Mucosa of stomach (tissue), 1 donor: Measurements from ENCODE around the gene FUT1.
A peak's percentile ranks its signal among the peaks of the same experiment; 100 is the strongest.

Experiments used
- H3K27me3 ChIP-seq: one replicate; pipeline ENCODE4 v1.7.0; 2013; ENCODE audit warnings: mild to moderate bottlenecking, low read length; ENCODE audit not compliant: control insufficient read depth, insufficient read depth
- H3K36me3 ChIP-seq: one replicate; pipeline ENCODE4 v1.7.0; 2013; ENCODE audit warnings: low read length; ENCODE audit not compliant: control insufficient read depth, insufficient read depth
- H3K4me1 ChIP-seq: one replicate; pipeline ENCODE4 v1.7.0; 2013; ENCODE audit warnings: mild to moderate bottlenecking, low read length; ENCODE audit not compliant: control insufficient read depth, insufficient read depth
- H3K4me3 ChIP-seq: one replicate; pipeline ENCODE4 v1.7.0; 2013; ENCODE audit warnings: low read length
- H3K9ac ChIP-seq: one replicate; pipeline ENCODE4 v1.7.0; 2013; ENCODE audit warnings: mild to moderate bottlenecking, low read length, moderate library complexity
- H3K9me3 ChIP-seq: one replicate; pipeline ENCODE4 v1.7.0; 2013; ENCODE audit warnings: mild to moderate bottlenecking, low read length, moderate library complexity; ENCODE audit not compliant: control insufficient read depth
- donor health status: Pancreatic carcinoma.

Gene FUT1

GRCh38 chr19:48735031-48735615, 17.3 kb downstream of the FUT1 start:
- Histone ChIP-seq H3K9me3 (no peaks in the 10 kb centered on the region), H3K9ac (no peak overlapping the region), H3K4me3 (no peak overlapping the region), H3K4me1 (peaks cover 18% of the 10 kb centered on the region), H3K36me3 (no peaks in the 10 kb centered on the region), H3K27me3 (peaks cover 9% of the 10 kb centered on the region)

GRCh38 chr19:48734625-48735024, 17.8 kb downstream of the FUT1 start:
- Histone ChIP-seq H3K4me1 (peaks cover 13% of the 10 kb centered on the region), H3K36me3 (no peaks in the 10 kb centered on the region), H3K9ac (no peak overlapping the region), H3K27me3 (peaks cover 4% of the 10 kb centered on the region), H3K9me3 (no peaks in the 10 kb centered on the region), H3K4me3 (no peak overlapping the region)

GRCh38 chr19:48731452-48731851, 21.0 kb downstream of the FUT1 start:
- no peaks in the 10 kb centered on the region for H3K4me1 ChIP-seq
- H3K4me3 ChIP-seq: no peak overlapping the region
- no peaks in the 10 kb centered on the region for H3K27me3 ChIP-seq
- H3K36me3 ChIP-seq: no peaks in the 10 kb centered on the region
- no peak overlapping the region for H3K9ac ChIP-seq
- no peaks in the 10 kb centered on the region for H3K9me3 ChIP-seq

GRCh38 chr19:48728911-48729664, 23.4 kb downstream of the FUT1 start:
- Histone ChIP-seq H3K27me3 (no peaks in the 10 kb centered on the region), H3K9ac (no peak overlapping the region), H3K4me3 (no peak overlapping the region), H3K4me1 (no peaks in the 10 kb centered on the region), H3K36me3 (no peaks in the 10 kb centered on the region), H3K9me3 (no peaks in the 10 kb centered on the region)

GRCh38 chr19:48726556-48726955, 25.9 kb downstream of the FUT1 start:
- no peak overlapping the region for H3K4me3 ChIP-seq
- no peaks in the 10 kb centered on the region for H3K9me3 ChIP-seq
- no peaks in the 10 kb centered on the region for H3K4me1 ChIP-seq
- no peak overlapping the region for H3K9ac ChIP-seq
- no peaks in the 10 kb centered on the region for H3K27me3 ChIP-seq
- no peaks in the 10 kb centered on the region for H3K36me3 ChIP-seq

- Histone ChIP-seq H3K9me3 (no peaks in the 10 kb centered on the region), H3K36me3 (no peaks in the 10 kb centered on the region), H3K4me3 (no peak overlapping the region), H3K9ac (no peak overlapping the region), H3K4me1 (peaks cover 4% of the 10 kb centered on the region), H3K27me3 (no peaks in the 10 kb centered on the region)
Measured at GRCh38 chr19:48724796-48725753, 27.4 kb downstream of the FUT1 start.

- Histone ChIP-seq H3K27me3 (no peaks in the 10 kb centered on the region), H3K4me3 (no peak overlapping the region), H3K9ac (no peak overlapping the region), H3K36me3 (no peaks in the 10 kb centered on the region), H3K9me3 (no peaks in the 10 kb centered on the region), H3K4me1 (peaks cover 7% of the 10 kb centered on the region)
Measured at GRCh38 chr19:48722196-48722708, 30.2 kb downstream of the FUT1 start.

- H3K36me3 ChIP-seq: no peaks in the 10 kb centered on the region
- H3K27me3 ChIP-seq: no peaks in the 10 kb centered on the region
- H3K4me1 ChIP-seq: peaks cover 19% of the 10 kb centered on the region
- peak overlapping the region; percentile 50 for H3K9ac ChIP-seq
- peak overlapping the region; percentile 41 for H3K4me3 ChIP-seq
- H3K9me3 ChIP-seq: no peaks in the 10 kb centered on the region
Measured at GRCh38 chr19:48720613-48721296, 31.7 kb downstream of the FUT1 start.

- Histone ChIP-seq H3K9me3 (no peaks in the 10 kb centered on the region), H3K36me3 (no peaks in the 10 kb centered on the region), H3K4me1 (peaks cover 25% of the 10 kb centered on the region), H3K9ac (no peak overlapping the region), H3K27me3 (no peaks in the 10 kb centered on the region), H3K4me3 (no peak overlapping the region)
Measured at GRCh38 chr19:48720251-48720612, 32.2 kb downstream of the FUT1 start.

GRCh38 chr19:48719263-48720171, 32.9 kb downstream of the FUT1 start, which contains the start of gene MAMSTR:
TSS of gene MAMSTR (minus strand) at chr19:48719725. CDS start at chr19:48719031, 694 bp downstream.
- H3K4me3 ChIP-seq: no peak within 1 kb of the TSS
- peaks cover 32% of the 10 kb centered on the region for H3K4me1 ChIP-seq
- H3K9ac ChIP-seq: no peak within 1 kb of the TSS
- no peaks in the 10 kb centered on the region for H3K27me3 ChIP-seq
- H3K36me3 ChIP-seq: no peaks in the 10 kb centered on the region
- no peaks in the 10 kb centered on the region for H3K9me3 ChIP-seq
